OCI-LY7 (cell line): ENCODE data around the gene SMCO1.
"Not testable (repeated sequence)": the region's sequence is repeated elsewhere in the genome, so short reads cannot be mapped to it uniquely, and the experiment has no call there.

ENCODE experiments used
- CTCF ChIP-seq: fragments of 200-600 bp; sonication (generic); conservative IDR thresholded peaks from 2 replicates; pipeline ENCODE4 v1.5.1; 2014; ENCODE audit warnings: mild to moderate bottlenecking, antibody characterized with exemption, low read length, moderate library complexity, mixed read lengths
- EZH2phosphoT487 ChIP-seq: fragments of 200-600 bp; sonication (generic); IDR thresholded peaks from 2 replicates; pipeline ENCODE4 v1.6.1; 2018; ENCODE audit warnings: low read depth, borderline replicate concordance, mild to moderate bottlenecking, mixed run types, antibody characterized with exemption, low read length, moderate library complexity, mixed read lengths

- not testable (repeated sequence) for TF ChIP-seq CTCF, EZH2phosphoT487
Observed at GRCh38 chr3:196550172-196550571, 35.0 kb upstream of the SMCO1 start.
